Thoracic aorta endothelial cell (primary cell): ENCODE measurements around the gene ADGRF1. TPM values are rescaled to one million over a fixed set of nuclear protein-coding genes. Genes with fewer than 3 reads are reported as not detected.

Source experiments
- total RNA-seq: library from RNA; depleted of rRNA; stranded (reverse); fragments of >200 nt; gene quantifications from 2 replicates; pipeline ENCODE4 v1.2.3, GENCODE V29; 2012

The ADGRF1 gene
- total RNA-seq = not detected in 2 replicates

DNA sequence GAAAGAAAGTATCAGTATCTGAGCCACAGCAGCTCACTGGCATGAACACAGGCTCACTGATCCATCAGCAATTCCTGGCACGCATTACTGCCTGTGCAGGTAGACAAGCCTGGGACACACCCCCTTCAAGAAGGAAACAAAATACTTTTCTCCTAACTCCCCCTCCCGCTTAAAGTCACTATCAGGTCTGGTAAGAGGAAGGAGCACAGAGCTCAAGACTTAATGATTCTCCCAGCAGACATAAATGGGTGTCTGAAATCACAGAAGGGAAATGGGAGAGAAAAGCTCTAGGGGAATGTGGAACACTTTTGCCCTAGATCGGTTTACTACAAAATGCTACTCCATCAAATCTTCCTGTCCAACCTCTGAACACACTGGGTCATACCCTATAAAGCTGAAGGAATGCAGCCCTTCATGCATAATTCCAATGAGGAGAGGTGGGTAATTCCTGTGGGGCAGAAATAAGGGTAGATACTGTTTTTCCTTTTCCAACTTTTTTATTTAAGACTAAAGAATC is at the start of gene ADGRF1:
Gene ADGRF1, minus strand, starts transcription at position 58 of the 517 bp plus-strand sequence. CDS start 13,271 bp downstream, outside the sequence.

Other genes with a start within 250 kb of the ADGRF1 start
- gene MEP1A, start 248.9 kb downstream of the ADGRF1 start, total RNA-seq = not detected in 2 replicates
- 2.0 and 13.2 TPM in 2 replicates for gene ADGRF5, start 120.4 kb downstream of the ADGRF1 start, total RNA-seq